Uterus (tissue), 2 donors: ENCODE results near the gene TMC6.

Experiments used
- POLR2A ChIP-seq, 2 donors: fragments of 450-650 bp; IDR thresholded peaks; one replicate each; pipeline ENCODE4 v1.6.1; 2016; ENCODE audit warnings: antibody characterized with exemption in 2 of 2, mild to moderate bottlenecking in 1 of 2, moderate library complexity in 1 of 2
- TF ChIP-seq, protein P1 (sequence below), 4 experiments: fragments of 200-600 bp in 2 of 4; fragments of 450-650 bp in 2 of 4; sonication (generic) in 2 of 4; IDR thresholded peaks; one replicate each; pipeline ENCODE4 v1.5.1; 2016 to 2019; ENCODE audit warnings: antibody characterized with exemption in 4 of 4, mild to moderate bottlenecking in 2 of 4, moderate library complexity in 1 of 4

- TF ChIP-seq, protein P1, sequence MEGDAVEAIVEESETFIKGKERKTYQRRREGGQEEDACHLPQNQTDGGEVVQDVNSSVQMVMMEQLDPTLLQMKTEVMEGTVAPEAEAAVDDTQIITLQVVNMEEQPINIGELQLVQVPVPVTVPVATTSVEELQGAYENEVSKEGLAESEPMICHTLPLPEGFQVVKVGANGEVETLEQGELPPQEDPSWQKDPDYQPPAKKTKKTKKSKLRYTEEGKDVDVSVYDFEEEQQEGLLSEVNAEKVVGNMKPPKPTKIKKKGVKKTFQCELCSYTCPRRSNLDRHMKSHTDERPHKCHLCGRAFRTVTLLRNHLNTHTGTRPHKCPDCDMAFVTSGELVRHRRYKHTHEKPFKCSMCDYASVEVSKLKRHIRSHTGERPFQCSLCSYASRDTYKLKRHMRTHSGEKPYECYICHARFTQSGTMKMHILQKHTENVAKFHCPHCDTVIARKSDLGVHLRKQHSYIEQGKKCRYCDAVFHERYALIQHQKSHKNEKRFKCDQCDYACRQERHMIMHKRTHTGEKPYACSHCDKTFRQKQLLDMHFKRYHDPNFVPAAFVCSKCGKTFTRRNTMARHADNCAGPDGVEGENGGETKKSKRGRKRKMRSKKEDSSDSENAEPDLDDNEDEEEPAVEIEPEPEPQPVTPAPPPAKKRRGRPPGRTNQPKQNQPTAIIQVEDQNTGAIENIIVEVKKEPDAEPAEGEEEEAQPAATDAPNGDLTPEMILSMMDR (IDR thresholded peaks at IDR 0.05) = no peak
- no peak for TF ChIP-seq POLR2A (IDR thresholded peaks at IDR 0.05)
These were observed 27.0 kb downstream of the TMC6 start for GRCh38 chr17:78101542-78101941.
